GM19238 (cell line): ENCODE results near the gene USP17L24.
"Not testable (repeated sequence)": the region's sequence is repeated elsewhere in the genome, so short reads cannot be mapped to it uniquely, and the experiment has no call there.

ENCODE experiments used
- DNase-seq: peaks from one replicate; pipeline ENCODE4 v3.0.0; 2011; ENCODE audit warnings: low spot score; ENCODE audit not compliant: insufficient read length

The USP17L24 gene, protein sequence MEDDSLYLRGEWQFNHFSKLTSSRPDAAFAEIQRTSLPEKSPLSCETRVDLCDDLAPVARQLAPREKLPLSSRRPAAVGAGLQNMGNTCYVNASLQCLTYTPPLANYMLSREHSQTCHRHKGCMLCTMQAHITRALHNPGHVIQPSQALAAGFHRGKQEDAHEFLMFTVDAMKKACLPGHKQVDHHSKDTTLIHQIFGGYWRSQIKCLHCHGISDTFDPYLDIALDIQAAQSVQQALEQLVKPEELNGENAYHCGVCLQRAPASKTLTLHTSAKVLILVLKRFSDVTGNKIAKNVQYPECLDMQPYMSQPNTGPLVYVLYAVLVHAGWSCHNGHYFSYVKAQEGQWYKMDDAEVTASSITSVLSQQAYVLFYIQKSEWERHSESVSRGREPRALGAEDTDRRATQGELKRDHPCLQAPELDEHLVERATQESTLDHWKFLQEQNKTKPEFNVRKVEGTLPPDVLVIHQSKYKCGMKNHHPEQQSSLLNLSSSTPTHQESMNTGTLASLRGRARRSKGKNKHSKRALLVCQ

GRCh38 chr4:9324865-9325264 lies at the start of gene USP17L24:
Gene USP17L24, plus strand, starts transcription at chr4:9325165. Its CDS starts 0 bp downstream, at chr4:9325165.
- not testable (repeated sequence) for DNase-seq

- DNase-seq: not testable (repeated sequence)
Observed at GRCh38 chr4:9324191-9324590, 774 bp upstream of the USP17L24 start.

DNA sequence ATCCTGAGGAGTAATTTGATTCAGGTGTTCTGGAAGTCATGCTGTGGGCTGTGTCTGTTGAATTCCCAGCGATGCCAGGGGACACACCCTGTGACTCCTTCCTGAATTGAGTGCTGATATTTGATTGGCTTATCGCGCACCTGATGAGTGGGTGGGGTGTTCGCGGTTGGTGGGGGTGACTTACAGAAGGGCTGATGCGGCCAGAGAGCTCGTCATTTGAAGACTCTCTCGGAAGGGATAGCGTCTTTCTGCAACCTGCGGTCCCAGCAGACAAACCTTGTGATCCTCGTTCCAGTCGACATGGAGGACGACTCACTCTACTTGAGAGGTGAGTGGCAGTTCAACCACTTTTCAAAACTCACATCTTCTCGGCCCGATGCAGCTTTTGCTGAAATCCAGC lies 4.6 kb downstream of the USP17L24 start, which contains the start of gene USP17L25:
Gene USP17L25, plus strand, starts transcription at position 301 of the 400 bp plus-strand sequence. Its CDS starts 0 bp downstream, at position 301.
- not testable (repeated sequence) for DNase-seq

DNA sequence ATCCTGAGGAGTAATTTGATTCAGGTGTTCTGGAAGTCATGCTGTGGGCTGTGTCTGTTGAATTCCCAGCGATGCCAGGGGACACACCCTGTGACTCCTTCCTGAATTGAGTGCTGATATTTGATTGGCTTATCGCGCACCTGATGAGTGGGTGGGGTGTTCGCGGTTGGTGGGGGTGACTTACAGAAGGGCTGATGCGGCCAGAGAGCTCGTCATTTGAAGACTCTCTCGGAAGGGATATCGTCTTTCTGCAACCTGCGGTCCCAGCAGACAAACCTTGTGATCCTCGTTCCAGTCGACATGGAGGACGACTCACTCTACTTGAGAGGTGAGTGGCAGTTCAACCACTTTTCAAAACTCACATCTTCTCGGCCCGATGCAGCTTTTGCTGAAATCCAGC lies 9.4 kb downstream of the USP17L24 start, which contains the start of gene USP17L26:
Gene USP17L26, plus strand, starts transcription at position 301 of the 400 bp plus-strand sequence. Its CDS starts 0 bp downstream, at position 301.
- DNase-seq: not testable (repeated sequence)

GRCh38 chr4:9339103-9339502 lies 14.1 kb downstream of the USP17L24 start, which contains the start of gene USP17L5:
Gene USP17L5, plus strand, starts transcription at chr4:9339403. Its CDS starts 0 bp downstream, at chr4:9339403.
- DNase-seq: not testable (repeated sequence)

GRCh38 chr4:9343848-9344247 lies 18.9 kb downstream of the USP17L24 start, which contains the start of gene USP17L27:
Gene USP17L27, plus strand, starts transcription at chr4:9344148. Its CDS starts 0 bp downstream, at chr4:9344148.
- not testable (repeated sequence) for DNase-seq

DNA sequence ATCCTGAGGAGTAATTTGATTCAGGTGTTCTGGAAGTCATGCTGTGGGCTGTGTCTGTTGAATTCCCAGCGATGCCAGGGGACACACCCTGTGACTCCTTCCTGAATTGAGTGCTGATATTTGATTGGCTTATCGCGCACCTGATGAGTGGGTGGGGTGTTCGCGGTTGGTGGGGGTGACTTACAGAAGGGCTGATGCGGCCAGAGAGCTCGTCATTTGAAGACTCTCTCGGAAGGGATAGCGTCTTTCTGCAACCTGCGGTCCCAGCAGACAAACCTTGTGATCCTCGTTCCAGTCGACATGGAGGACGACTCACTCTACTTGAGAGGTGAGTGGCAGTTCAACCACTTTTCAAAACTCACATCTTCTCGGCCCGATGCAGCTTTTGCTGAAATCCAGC lies 23.6 kb downstream of the USP17L24 start, which contains the start of gene USP17L28:
Gene USP17L28, plus strand, starts transcription at position 301 of the 400 bp plus-strand sequence. Its CDS starts 0 bp downstream, at position 301.
- not testable (repeated sequence) for DNase-seq

DNA sequence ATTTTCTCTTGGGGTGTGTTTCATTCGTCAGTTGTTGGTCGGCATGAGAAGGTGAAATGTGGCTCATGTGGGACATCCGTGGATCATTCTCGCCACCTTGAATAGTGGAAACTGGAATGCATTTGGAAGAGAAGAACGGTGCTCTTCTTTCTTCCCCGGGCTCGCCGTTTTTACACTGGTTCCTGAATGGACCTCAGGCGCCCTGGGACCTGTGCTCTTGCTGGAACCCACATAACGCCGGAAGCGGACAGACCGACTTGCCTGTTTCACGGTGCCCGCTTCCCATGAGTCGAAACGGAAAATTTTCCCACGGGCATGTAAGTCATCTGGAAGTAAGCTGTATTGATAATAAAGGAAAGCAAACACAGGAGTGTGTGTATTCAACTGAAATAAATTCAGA lies 25.9 kb downstream of the USP17L24 start:
- DNase-seq: not testable (repeated sequence)

DNA sequence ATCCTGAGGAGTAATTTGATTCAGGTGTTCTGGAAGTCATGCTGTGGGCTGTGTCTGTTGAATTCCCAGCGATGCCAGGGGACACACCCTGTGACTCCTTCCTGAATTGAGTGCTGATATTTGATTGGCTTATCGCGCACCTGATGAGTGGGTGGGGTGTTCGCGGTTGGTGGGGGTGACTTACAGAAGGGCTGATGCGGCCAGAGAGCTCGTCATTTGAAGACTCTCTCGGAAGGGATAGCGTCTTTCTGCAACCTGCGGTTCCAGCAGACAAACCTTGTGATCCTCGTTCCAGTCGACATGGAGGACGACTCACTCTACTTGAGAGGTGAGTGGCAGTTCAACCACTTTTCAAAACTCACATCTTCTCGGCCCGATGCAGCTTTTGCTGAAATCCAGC lies 28.4 kb downstream of the USP17L24 start, which contains the start of gene USP17L29:
Gene USP17L29, plus strand, starts transcription at position 301 of the 400 bp plus-strand sequence. Its CDS starts 0 bp downstream, at position 301.
- DNase-seq: not testable (repeated sequence)

DNA sequence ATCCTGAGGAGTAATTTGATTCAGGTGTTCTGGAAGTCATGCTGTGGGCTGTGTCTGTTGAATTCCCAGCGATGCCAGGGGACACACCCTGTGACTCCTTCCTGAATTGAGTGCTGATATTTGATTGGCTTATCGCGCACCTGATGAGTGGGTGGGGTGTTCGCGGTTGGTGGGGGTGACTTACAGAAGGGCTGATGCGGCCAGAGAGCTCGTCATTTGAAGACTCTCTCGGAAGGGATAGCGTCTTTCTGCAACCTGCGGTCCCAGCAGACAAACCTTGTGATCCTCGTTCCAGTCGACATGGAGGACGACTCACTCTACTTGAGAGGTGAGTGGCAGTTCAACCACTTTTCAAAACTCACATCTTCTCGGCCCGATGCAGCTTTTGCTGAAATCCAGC lies 37.9 kb downstream of the USP17L24 start, which contains the start of gene USP17L30:
Gene USP17L30, plus strand, starts transcription at position 301 of the 400 bp plus-strand sequence. Its CDS starts 0 bp downstream, at position 301.
- not testable (repeated sequence) for DNase-seq
